Ureter (tissue), 1 donor: ENCODE data around the gene RPP25L. TPM values are rescaled to one million over a fixed set of nuclear protein-coding genes. Genes with fewer than 3 reads are reported as not detected.

ENCODE experiments used
- DNase-seq: peaks from one replicate; pipeline ENCODE4 v3.0.0-alpha.2; 2020; ENCODE audit warnings: low spot score
- total RNA-seq: library from RNA; stranded (reverse); gene quantifications from one replicate; pipeline ENCODE4 v1.2.4, GENCODE V29; 2023
- donor health status: DM: yes; HTN: yes; CAD: no.

RPP25L gene
- total RNA-seq, 1 donor from 2014 or later, result 26.0 TPM

DNA sequence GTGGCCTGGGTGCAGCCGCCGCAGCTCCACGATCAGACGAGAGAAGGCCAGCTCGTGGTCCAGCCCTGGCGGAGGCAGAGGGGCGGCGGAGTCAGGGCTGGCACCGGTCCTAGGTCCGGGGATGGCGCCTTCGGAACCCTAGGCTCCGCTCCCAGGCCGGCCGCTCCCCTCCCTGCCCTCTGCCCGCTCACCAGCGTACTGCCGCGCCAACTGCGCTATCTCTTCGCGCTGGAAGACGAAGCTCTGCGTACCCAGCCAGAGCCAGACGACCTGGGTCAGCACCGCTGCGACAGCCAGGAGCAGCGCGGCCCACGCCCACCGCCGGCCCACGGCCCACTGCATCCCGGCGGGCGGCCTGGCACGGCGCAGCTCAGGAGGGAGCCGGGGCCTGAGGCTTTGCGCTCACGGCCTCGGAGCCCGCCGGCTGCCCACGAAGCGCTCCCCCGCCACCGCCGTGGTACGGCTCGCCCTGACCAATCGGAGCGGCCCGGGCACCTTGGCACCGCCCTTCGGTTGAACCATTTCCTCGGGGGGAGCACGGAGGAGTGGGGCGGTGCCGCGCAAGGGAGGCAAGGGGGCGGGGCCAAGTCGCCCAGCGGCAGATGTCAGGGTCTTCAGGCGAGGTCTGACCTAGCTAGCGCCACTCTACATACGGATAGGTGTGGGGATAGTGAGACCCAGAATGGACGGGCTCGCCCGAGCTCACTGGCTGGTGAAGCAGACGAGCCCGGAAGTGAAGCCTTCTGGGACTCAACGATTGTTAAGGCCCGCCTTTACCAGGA is 25.6 kb upstream of the RPP25L start, which contains the start of gene SIGMAR1:
TSS of gene SIGMAR1 (minus strand) at position 432 of the 782 bp plus-strand sequence. CDS start at position 342, 90 bp downstream.
- DNase-seq, result peak; percentile 95

DNA sequence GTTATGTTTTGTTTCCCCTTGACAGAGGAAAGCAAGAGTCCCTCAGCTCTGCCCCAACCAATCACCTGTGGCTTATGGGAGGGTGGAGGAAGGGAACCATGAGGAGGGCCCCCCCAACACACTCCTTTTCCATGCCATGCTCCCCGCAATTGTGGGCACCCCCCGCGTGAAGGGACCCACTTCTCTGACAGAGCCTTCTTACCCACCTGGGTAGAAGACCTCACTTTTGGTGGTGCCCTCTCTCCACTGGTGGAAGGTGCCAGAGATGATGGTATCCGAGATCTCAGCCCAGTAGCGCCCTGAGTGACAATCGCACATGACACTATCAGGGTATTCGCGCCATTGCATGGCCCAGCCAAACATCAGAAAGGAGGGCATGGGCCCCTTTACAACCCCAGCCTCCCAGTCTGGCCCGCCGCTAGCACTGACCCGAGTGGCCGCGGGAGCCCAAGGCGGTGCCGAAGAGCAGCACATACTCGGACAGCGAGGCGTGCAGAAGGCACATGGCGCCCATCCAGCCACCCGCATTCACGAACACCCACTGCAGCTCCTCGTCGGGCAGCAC is 25.0 kb upstream of the RPP25L start:
- DNase-seq, result no peak

DNA sequence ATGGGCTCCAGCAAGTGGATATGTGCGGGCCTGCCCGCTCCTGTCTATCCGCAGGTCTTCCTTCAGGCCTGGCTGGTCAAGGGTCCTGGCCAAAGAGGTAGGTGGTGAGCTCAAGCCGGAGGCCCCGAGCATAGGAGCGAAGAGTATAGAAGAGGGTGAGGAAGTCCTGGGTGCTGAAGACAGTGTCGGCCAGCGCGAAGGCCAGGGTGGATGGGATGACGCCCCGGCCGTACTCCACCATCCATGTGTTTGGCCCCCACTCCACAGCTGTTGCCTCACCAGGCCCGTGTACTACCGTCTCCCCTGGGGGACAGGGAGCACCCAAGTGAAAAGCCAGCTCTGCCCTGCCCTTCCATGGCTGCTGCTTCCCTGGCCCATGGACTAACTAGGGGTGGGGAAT is 23.7 kb upstream of the RPP25L start:
- DNase-seq, result no peak

DNA sequence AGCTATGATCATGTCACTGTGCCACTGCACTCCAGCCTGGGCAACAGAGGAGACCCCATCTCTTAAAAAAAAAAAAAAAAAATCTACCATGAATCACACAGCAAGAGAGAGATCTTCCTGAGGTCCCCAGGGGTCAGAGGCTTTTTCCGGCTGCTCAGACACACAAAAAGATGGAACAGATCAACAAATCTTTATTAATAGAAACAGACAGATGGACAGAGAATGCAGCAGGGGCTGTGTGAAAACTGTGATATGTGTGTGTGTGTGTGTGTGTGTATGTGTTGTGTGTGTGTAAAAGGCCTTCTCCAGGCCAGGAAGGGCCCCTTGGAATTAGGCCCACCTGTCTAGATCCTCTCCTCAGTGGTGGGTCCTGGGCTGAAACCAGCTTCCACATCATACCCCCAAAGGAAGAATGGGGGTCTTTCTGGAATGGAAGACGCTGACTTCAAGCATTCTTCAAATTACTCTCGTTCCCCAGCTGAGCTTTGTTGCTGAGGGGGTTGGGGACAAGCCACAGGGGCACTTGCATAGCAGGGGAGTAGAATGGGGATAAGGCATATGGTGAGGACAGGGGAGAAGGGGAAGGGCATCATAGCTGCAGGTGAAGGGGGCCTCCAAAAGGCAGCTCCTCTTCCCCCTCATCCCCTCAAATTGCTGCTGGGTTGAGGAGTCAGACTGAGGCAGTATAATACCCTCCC is 22.8 kb upstream of the RPP25L start:
- no peak for DNase-seq

DNA sequence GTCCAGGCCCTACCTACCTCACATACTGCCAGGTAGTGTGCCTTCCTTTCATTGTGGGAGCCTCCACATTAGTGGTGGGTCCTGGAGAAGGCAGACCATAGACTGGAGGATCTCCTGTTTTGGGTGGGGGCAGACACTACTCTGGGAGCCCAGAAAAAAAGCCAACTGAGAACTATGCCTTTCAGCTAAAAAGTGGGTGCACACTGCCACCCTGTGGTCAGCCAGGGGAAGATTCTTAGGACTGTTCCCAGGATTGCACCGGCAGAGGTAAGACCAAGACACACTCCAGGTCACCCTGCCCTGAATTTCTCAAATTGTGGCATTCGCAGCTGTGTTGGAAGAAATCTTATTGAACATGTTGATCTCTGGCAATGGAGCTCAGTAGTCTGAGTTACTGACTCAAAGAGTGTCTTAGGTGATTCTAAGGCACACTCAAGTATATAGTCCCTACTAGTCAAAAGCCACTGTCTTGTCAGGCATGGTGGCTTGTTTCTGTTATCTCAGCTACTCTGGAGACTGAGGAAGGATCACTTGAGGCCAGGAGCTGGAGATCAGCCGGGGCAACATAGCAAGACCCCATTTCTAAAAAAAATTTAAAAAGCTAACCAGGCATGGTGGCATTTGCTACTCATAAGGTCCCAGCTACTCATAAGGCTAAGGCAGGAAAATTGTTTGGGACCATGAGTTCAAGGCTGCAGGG is 22.1 kb upstream of the RPP25L start:
- DNase-seq, result peak; percentile 69

DNA sequence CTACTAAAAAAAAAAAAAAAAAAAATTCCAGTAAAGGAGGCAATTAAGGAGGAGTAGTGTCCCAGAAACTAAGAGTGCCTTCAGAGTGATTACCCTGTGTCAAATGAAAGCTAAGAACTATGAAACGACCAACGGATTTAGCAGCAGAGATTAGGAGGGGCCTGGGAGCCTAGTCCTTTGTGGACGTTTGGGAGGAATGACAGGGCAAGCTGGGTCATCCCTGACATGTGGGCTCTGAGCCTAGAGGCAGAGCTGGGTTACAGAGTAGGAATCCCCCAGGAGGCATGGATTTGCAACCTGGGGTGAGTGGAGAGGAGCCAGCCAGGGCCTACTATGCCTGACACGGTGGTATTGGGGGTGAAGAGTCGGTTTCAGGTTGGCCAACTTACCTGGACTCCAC is 21.3 kb upstream of the RPP25L start:
- no peak for DNase-seq

DNA sequence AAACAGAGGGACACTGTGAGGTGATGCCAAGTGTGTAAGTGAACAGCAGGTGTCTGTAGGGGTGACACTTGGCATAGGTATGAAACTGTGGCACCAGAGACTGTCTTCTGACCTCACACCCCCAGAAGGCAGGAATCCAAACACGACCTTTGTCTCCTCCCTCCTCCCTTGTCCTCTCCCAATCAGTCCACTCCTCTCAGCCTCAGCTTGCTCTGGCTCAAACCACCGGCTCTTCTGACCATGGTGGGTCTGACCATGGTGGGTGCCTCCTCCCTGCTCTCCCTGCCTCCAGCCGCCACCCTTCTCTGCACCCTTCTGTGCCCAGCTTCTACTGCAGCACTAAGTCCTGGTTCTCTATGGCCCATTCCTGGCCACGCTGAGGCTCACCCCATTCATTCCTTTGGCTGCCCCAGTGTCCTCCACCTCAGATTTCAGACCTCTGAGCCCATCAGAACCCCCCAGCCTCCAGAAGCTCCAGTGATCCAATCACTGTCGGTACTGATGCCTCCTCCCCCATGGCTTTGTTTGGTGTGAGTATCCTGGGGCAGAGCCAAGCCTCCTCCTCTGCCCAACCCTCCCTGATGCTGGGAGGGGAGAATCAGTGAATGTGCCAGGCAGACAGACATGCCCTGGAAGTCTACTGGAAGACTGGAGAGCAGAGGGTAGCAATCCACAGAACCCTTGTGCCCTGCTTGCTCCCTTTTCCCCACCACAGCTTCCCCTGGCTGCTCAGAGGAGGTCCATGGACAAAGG is 18.7 kb upstream of the RPP25L start:
- no peak for DNase-seq

DNA sequence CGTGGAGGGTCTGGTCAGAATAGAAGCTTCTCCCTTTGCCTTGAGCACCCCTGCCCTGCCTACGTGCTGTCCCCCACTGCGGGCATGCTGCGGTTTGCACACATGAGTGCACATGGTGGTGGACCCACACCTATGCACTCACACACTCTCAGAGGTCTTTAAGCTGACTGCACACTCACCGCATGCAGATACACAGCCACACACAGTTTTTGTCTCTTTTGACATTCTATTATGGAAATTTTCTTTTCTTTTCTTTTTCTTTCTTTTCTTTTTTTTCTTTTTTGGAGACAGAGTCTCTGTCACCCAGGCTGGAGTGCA is 17.6 kb upstream of the RPP25L start:
- no peak for DNase-seq

DNA sequence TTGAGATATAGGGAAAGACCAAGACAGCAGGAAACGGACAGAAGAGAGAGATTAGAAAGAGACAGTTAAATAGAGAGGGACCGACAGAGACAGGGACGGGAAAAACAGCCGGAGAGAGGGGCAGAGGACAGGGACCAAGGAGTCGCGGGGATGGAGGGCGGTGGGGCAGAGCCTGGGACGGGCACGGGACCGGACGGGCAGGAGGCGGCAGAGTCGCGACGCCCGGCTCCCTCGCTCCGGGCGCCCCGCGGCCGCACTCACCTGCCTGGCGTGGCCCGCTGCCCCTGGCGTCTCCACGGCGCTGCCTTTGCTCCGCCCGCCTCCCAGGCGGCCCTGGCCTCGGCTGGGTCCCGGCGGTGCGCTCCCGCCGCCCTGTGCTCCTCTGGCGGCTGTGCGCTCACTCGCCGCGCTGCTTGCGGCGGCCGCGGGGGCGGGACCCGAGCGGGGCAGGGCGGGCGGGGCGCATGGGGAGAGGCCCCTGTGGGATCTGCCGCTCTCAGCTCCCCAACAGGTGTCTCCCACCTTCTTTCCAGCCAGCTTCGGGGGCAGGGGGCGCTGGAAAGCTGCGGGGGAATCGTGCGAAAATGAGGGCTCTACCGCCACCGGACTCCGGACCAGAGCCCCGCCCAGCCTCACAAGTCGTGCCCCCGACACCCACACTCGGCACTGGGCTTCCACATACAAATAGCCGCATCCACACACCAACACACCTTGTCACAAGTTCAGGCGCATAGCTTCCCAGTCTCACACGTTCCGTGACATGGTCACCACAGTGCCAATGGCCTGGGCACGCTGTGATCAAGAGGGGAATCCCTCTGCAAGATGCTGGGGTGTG is 17.0 kb upstream of the RPP25L start, which contains the start of gene ARID3C:
TSS of gene ARID3C (minus strand) at position 411 of the 835 bp plus-strand sequence. CDS start 1,052 bp downstream, outside the sequence.
- no peak for DNase-seq

DNA sequence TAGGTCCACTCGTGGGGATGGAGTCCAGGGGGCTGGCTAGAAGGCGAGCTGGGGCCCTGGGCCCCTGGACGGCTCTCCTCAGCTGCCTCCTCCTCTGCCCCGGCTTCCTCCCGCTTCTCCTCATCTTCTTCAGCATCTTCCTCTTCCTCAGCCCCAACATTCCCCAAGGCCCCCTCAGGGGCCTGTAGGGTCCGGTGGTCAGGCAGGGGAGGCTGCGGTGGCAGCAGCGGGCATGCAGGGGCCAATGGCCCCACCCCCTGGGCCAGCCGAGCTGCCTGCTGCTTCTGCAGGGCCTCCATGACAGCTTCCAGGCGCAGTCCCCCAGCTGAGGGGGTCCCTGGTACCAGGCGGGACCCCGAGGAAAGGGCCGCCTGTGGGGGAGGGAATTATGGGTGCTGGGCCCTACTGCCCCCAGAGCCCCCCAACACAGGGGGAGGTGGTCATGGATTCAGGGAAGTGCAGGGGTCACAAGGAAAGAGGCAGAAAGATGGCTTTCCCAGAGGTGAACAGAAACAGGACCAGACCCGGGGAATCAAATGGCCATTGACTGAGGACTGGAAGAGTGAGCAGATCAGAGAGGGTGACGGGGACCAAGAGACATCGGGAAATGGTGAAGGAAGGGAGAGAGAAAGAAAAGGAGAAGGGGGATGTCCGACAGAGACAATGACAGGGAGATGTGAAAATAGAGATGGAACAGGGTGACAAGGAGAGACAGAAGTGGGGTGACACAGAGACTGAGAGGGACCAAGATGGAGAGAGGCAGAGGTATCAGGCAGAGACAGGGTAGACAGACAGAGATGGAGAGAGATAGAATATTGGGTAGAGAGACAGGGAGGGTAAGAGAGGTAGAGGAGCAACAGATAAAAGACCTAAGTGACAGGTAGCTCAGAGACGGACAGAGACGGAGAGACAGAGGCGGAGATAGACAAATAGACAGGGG is 16.1 kb upstream of the RPP25L start:
- DNase-seq, result no peak

DNA sequence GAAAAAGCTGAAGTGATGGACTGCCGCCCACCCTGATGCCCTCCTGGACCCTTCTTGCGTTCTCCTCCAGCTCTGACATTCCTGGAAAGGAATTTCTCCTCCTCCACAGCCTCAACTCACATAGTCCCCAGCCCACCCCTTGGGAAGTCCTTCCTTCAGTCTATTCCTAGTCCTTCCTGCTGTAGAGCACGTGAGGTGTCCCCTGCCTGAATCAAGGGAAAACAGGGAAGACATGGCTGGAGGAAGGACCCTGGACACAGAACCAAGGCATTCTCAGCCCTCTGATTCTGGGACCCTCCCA is 13.2 kb upstream of the RPP25L start:
- no peak for DNase-seq

DNA sequence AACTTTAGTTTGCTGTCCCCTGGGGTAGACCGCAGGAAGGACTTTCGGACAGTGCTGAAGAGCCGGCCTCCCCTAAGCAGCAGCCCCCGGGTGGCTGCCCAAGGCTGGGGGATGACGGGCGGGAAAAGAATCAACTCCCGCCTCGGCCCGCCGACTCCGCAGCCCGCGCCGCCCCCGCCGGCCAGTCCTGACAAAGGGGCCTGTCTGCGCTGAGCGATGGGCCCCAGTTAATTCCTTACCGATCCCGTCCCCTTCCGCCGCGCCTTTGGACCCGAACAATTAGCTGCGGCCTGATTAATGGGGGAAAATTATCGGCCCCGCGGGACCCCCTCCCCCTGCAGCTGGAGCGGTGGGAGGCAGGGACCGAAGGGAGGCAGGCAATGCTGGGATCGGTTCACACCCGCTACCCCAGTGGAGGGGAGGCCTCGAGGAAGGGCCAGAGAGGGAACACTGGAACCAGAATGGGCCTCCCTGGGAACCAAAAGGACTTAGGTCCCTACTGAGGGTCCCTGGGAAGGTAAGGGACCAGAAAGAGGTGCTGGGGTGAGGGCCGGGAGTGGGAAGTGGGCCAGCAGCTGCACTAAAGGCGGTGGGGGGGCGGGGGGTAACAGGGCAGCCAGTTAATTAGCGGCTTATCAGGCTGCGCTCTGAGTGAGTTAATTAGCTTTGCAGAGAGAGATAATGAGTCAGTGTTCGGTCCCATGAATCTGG is 12.7 kb upstream of the RPP25L start:
- no peak for DNase-seq

DNA sequence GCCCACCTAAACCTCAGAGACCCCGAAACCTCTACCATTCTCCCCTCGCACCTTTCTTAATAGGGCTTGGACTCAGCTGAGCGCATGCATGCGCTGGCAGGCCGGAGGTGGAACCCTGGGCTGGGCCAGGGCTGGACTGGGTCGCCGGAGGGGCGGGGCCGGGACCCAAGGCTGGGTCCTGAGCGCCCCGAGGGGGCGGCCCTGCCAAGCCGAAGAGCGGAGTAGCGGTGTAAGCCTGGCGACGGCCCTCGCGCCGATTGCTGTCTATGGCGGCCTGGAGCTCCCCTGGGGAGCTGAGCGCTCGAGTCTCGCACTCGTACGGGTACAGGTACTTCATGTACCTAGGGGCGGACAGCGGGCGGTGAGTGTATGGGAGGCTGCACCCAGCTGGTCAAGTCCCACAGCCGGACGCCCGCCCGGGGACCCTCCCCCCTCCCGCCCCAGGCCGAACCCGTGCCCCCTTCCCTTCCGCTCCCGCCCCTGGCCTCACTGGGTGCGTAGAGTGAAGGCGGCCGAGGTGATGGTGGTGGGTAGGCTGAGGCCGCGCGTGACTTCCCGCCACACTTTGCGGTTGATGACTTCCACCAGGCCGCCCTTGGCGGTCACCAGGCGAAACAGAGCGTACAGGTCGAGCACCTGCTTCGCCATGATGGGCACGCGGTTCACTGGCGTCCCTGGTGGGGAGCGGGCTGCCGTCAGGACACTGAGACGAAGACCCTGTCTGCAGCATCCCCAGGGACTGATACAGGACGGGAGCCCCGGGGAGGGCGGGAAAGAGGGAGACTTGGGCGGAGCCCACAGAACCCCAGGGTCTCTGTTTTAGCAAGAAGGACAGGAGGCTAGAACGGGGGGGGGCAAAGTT is 11.7 kb upstream of the RPP25L start:
- DNase-seq, result no peak

DNA sequence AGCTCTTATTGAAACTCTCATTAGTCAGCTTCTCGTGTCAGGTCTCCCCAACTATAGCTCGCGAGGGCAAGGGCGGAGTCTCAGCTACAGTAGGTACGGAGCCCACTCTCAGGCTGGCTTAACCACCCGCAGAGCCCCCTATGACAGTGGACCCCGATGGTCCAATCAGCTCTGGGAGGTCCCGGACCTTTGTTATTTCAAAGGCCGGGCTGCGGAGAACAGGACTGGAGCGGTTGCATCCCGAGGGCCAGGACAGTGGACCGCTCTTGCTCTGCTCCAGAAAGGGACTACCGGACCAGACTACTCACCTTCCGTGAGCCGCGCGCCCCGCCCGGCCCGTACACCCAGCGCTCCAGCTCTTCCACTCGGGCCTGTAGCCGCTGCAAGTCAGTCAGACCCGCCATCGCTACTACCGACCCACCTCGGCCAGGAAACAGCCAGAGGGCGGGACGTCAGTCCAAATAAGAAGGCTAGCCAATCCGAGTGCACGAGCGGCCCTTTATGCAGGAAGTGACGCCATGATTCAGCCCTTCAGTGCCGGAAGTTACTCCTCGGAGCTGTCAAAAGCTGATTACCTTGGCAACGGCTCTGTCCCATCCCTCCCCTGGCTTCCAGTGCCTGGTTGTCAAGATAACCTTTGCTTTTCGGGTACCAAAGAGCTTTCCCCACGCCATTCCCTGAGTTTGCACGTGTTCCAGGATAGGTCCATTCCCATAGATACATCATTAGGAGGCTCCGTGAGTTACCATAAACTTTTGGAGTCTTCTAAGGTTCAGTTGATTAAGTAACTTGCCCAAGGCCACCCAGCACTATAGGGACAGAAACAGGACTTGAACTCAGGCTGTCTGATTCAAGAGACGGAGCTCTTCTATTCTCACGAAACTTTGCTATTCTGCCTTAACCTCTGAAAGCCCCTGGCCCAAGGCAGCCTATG is 8.4 kb upstream of the RPP25L start, which contains the start of gene DCTN3:
TSS of gene DCTN3 (minus strand) at position 435 of the 934 bp plus-strand sequence. CDS start at position 404, 31 bp downstream.
- DNase-seq, result peak; percentile 94

DNA sequence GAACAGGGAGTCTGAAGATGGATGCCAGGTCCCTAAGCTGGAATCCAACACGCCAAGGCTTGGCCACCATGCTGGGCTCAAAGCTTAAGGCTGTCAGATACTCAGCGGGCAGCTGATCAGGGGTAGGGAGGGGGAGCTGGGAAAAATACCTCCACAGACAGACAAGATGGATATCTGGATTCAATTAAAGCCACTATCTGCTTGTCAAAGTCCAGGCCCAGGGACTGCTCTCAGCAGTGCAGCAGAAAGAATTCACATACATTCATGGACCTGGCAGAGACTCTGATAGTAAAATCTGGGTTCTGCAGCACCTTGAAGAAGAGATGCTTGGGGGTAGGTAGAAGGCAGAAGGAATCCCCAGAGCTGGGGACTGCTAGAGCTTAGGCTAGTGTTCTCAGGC is 3.2 kb upstream of the RPP25L start:
- DNase-seq, result no peak

DNA sequence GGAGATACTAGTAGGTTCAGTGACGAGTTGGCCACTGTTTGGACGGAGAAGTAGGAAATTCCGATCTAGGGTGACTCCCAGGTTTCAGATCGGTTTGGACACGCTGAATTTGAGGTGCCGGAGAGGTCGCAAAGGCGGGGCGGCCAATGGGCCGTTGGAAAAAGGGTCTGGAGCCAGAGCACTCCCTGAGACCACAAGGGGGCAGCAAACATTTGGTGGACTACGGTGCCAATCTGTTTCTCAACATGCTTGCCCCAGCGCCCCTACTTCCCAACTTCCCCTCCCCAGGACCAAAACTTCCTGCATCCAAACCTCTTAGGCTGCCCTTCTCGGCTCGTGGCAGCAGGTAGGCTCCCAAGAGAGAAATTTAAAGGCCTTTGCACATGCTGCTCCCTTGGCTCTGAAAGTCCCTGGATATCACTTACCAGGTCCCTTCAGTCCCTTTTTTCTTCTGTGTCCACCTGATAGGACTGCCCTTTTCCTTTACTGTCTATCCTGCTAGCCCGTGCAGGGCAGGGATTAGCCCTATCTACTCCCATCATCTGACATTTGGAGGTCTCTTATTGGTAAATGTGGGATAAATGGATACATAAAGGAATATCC is 992 bp upstream of the RPP25L start:
- peak; percentile 85 for DNase-seq
